ENCODE measurements around the gene DIAPH1.

The DIAPH1 gene

DNA sequence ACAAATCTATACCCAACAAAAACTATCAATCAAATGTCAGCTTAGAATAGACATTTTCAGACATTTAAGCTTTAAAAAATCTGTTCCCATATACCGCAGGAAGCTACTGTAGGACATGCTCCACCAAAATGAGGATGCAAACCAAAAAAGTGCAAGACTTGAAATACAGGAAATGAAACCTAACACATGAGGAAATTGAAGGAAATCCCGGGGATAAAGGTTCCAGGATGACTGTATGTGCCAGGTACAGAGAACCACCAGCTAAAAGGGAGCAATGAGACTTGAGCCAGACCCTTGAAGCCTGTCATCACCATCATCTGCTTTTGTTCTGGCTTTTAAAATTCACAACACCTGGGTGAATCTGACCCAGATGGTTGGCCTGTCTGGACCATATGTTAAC, 21.4 kb downstream of the DIAPH1 start:
- Histone ChIP-seq H3K9me3 (ENCODE audit: insufficient read depth, low read depth, low read length) (no peaks in the 10 kb centered on the region), H3K27me3 (ENCODE audit: insufficient read depth, low read length, poor library complexity, severe bottlenecking) (no peaks in the 10 kb centered on the region), H3K4me2 (ENCODE audit: low read depth, low read length, poor library complexity, severe bottlenecking) (peak overlapping the region; percentile 7), H3K9ac (ENCODE audit: low read depth, low read length, poor library complexity, severe bottlenecking) (no peak overlapping the region), H3K9me2 (replicated peaks; ENCODE audit: low read depth, low read length) (no peaks in the 10 kb centered on the region), H3K36me3 (ENCODE audit: insufficient read depth, low read length) (peaks cover 24% of the 10 kb centered on the region), H3K4me3 (ENCODE audit: low read length, poor library complexity, severe bottlenecking) (no peak overlapping the region), H3K4me1 (ENCODE audit: insufficient read depth, low read length, poor library complexity, severe bottlenecking) (peaks cover 50% of the 10 kb centered on the region), H2AFZ (ENCODE audit: low read length) (no peak overlapping the region), H3K79me2 (ENCODE audit: insufficient read depth, low read length) (peaks cover 98% of the 10 kb centered on the region), H3F3A (ENCODE audit: low read depth) (no peaks in the 10 kb centered on the region), H4K20me1 (ENCODE audit: insufficient read depth, low read length, poor library complexity, severe bottlenecking) (peaks cover 86% of the 10 kb centered on the region)
- TF ChIP-seq, protein P1, sequence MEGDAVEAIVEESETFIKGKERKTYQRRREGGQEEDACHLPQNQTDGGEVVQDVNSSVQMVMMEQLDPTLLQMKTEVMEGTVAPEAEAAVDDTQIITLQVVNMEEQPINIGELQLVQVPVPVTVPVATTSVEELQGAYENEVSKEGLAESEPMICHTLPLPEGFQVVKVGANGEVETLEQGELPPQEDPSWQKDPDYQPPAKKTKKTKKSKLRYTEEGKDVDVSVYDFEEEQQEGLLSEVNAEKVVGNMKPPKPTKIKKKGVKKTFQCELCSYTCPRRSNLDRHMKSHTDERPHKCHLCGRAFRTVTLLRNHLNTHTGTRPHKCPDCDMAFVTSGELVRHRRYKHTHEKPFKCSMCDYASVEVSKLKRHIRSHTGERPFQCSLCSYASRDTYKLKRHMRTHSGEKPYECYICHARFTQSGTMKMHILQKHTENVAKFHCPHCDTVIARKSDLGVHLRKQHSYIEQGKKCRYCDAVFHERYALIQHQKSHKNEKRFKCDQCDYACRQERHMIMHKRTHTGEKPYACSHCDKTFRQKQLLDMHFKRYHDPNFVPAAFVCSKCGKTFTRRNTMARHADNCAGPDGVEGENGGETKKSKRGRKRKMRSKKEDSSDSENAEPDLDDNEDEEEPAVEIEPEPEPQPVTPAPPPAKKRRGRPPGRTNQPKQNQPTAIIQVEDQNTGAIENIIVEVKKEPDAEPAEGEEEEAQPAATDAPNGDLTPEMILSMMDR (conservative IDR thresholded peaks at IDR 0.05; ENCODE audit: low read length) = no peak
- no peak for TF ChIP-seq EZH2phosphoT487 (IDR thresholded peaks at IDR 0.05; ENCODE audit: borderline replicate concordance)

DNA sequence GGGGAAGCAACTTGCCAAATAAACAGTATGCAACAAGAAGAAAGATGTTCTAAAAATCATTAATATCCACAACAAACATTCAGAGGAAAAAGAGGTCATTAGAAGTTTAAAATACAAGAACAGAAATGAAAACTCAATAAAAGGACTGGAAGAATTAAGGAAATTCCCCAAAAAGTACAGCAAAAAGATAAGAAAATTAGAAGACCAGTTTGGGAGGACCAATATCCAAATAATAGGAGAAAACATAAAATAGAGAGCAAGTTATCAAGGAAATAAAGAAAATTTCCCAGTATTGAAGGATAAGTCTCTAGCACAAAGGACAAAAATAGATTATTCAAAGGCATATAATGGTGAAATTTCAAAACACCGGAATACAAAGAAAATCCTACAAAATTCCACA, 21.9 kb downstream of the DIAPH1 start:
- H3K9me3 ChIP-seq (ENCODE audit: insufficient read depth, low read depth, low read length) = no peaks in the 10 kb centered on the region

DNA sequence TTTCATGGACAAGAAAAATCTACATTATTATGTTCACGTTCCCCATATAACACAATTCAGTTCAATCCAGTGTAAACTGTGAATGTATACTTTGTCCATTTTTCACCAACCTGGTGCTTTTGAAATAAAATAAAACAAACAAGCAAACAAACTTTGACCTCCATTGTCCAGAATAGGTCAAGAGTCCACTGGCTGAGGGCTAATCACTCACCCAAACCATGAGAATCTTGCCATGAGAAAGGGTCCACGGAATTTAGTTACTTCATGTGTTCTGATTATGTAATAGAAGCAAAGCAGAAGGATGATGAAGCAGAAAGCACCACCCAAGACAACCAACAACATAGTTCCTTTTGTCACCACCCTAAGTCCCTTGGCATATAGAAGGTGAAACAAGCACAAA, 28.7 kb downstream of the DIAPH1 start:
- Histone ChIP-seq H3K79me2 (ENCODE audit: insufficient read depth, low read length) (peaks cover 87% of the 10 kb centered on the region), H3K9me2 (replicated peaks; ENCODE audit: low read depth, low read length) (no peaks in the 10 kb centered on the region), H3K36me3 (ENCODE audit: insufficient read depth, low read length) (peaks cover 79% of the 10 kb centered on the region), H4K20me1 (ENCODE audit: insufficient read depth, low read length, poor library complexity, severe bottlenecking) (peaks cover 68% of the 10 kb centered on the region), H3K4me1 (ENCODE audit: insufficient read depth, low read length, poor library complexity, severe bottlenecking) (peaks cover 11% of the 10 kb centered on the region), H3F3A (ENCODE audit: low read depth) (no peaks in the 10 kb centered on the region), H3K4me2 (ENCODE audit: low read depth, low read length, poor library complexity, severe bottlenecking) (no peak overlapping the region), H3K9me3 (ENCODE audit: insufficient read depth, low read depth, low read length) (no peaks in the 10 kb centered on the region), H3K27me3 (ENCODE audit: insufficient read depth, low read length, poor library complexity, severe bottlenecking) (no peaks in the 10 kb centered on the region), H3K4me3 (ENCODE audit: low read length, poor library complexity, severe bottlenecking) (no peak overlapping the region), H3K9ac (ENCODE audit: low read depth, low read length, poor library complexity, severe bottlenecking) (no peak overlapping the region), H2AFZ (ENCODE audit: low read length) (no peak overlapping the region)
- TF ChIP-seq, protein P1 (conservative IDR thresholded peaks at IDR 0.05; ENCODE audit: low read length) = no peak
- TF ChIP-seq EZH2phosphoT487 (IDR thresholded peaks at IDR 0.05; ENCODE audit: borderline replicate concordance) = no peak

More for the DNA sequence above, 21.9 kb downstream of the DIAPH1 start:
- Histone ChIP-seq H3K36me3 (ENCODE audit: insufficient read depth, low read length) (peaks cover 24% of the 10 kb centered on the region), H3K9me2 (replicated peaks; ENCODE audit: low read depth, low read length) (no peaks in the 10 kb centered on the region), H3K4me2 (ENCODE audit: low read depth, low read length, poor library complexity, severe bottlenecking) (no peak overlapping the region), H4K20me1 (ENCODE audit: insufficient read depth, low read length, poor library complexity, severe bottlenecking) (peaks cover 86% of the 10 kb centered on the region), H3K27me3 (ENCODE audit: insufficient read depth, low read length, poor library complexity, severe bottlenecking) (no peaks in the 10 kb centered on the region), H3K9ac (ENCODE audit: low read depth, low read length, poor library complexity, severe bottlenecking) (no peak overlapping the region), H2AFZ (ENCODE audit: low read length) (no peak overlapping the region), H3K4me1 (ENCODE audit: insufficient read depth, low read length, poor library complexity, severe bottlenecking) (peaks cover 47% of the 10 kb centered on the region), H3K79me2 (ENCODE audit: insufficient read depth, low read length) (peaks cover 97% of the 10 kb centered on the region), H3K4me3 (ENCODE audit: low read length, poor library complexity, severe bottlenecking) (no peak overlapping the region), H3F3A (ENCODE audit: low read depth) (no peaks in the 10 kb centered on the region)
- TF ChIP-seq, protein P1 (conservative IDR thresholded peaks at IDR 0.05; ENCODE audit: low read length) = no peak
- no peak for TF ChIP-seq EZH2phosphoT487 (IDR thresholded peaks at IDR 0.05; ENCODE audit: borderline replicate concordance)
